HG03196 (cell line): ENCODE data around the gene TMEM131L.
"Not testable (repeated sequence)": the region's sequence is repeated elsewhere in the genome, so short reads cannot be mapped to it uniquely, and the experiment has no call there.

Source experiments
- ATAC-seq: cut with Tn5 transposase; IDR thresholded peaks from one replicate; pipeline ENCODE4 v1.9.1; 2021; ENCODE audit not compliant: unreplicated experiment

TMEM131L gene

GRCh38 chr4:153646261-153646660, 180.1 kb downstream of the TMEM131L start:
- no peak for ATAC-seq

- no peak for ATAC-seq
Observed at GRCh38 chr4:153646978-153647377, 180.8 kb downstream of the TMEM131L start.

GRCh38 chr4:153647975-153648374, 181.8 kb downstream of the TMEM131L start:
- ATAC-seq = no peak

- ATAC-seq = no peak
Observed at GRCh38 chr4:153649572-153649991, 183.4 kb downstream of the TMEM131L start.

- no peak for ATAC-seq
Observed at GRCh38 chr4:153651116-153651515, 185.0 kb downstream of the TMEM131L start.

GRCh38 chr4:153651587-153651986, 185.4 kb downstream of the TMEM131L start:
- ATAC-seq = no peak

- ATAC-seq = no peak
Observed at GRCh38 chr4:153652051-153652784, 186.1 kb downstream of the TMEM131L start.

GRCh38 chr4:153655002-153655541, 188.9 kb downstream of the TMEM131L start:
- ATAC-seq = no peak

GRCh38 chr4:153655928-153656327, 189.8 kb downstream of the TMEM131L start:
- ATAC-seq = no peak

- no peak for ATAC-seq
Observed at GRCh38 chr4:153661215-153661822, 195.2 kb downstream of the TMEM131L start.

- no peak for ATAC-seq
Observed at GRCh38 chr4:153661908-153662307, 195.7 kb downstream of the TMEM131L start.

- ATAC-seq = no peak
Observed at GRCh38 chr4:153663667-153664066, 197.5 kb downstream of the TMEM131L start.

GRCh38 chr4:153666505-153666904, 200.3 kb downstream of the TMEM131L start:
- ATAC-seq = not testable (repeated sequence)

- ATAC-seq = no peak
Observed at GRCh38 chr4:153668647-153669046, 202.5 kb downstream of the TMEM131L start.

- ATAC-seq = no peak
Observed at GRCh38 chr4:153669838-153670237, 203.7 kb downstream of the TMEM131L start.

- ATAC-seq = no peak
Observed at GRCh38 chr4:153676486-153676885, 210.3 kb downstream of the TMEM131L start.

- no peak for ATAC-seq
Observed at GRCh38 chr4:153676984-153677383, 210.8 kb downstream of the TMEM131L start.

GRCh38 chr4:153679486-153679885, 213.3 kb downstream of the TMEM131L start:
- ATAC-seq = no peak

- ATAC-seq = no peak
Observed at GRCh38 chr4:153683763-153684181, 217.6 kb downstream of the TMEM131L start.

GRCh38 chr4:153684182-153684970, 218.2 kb downstream of the TMEM131L start, which contains the start of gene TLR2:
Gene TLR2 (plus strand): TSS chr4:153684280. CDS start chr4:153702908, 18,628 bp downstream.
- peak; percentile 82 for ATAC-seq

- no peak for ATAC-seq
Observed at GRCh38 chr4:153684971-153685371, 218.8 kb downstream of the TMEM131L start.
